HepG2 (cell line): ENCODE measurements around the gene CLDN14.

ENCODE experiments used
- CCAR2 ChIP-seq: fragments of 200-400 bp; formaldehyde crosslinking; optimal IDR thresholded peaks from 2 replicates; pipeline ENCODE3; 2018; ENCODE audit warnings: low read depth, mild to moderate bottlenecking, low read length, moderate library complexity
- FOXA1 ChIP-seq, 2 experiments: fragments of 450-650 bp in 1 of 2; sonication (generic) in 1 of 2; formaldehyde crosslinking in 1 of 2; IDR thresholded peaks; 2 replicates each; pipeline versions ENCODE4 v1.4.0 to v1.6.1; 2016 to 2020; ENCODE audit warnings: missing genetic modification reagents in 1 of 2
- KAT8 ChIP-seq: IDR thresholded peaks from 2 replicates; pipeline ENCODE4 v1.6.1; 2016; ENCODE audit warnings: missing genetic modification reagents, missing compliant biosample characterization
- KLF6 ChIP-seq: IDR thresholded peaks from 2 replicates; pipeline ENCODE4 v1.8.0; 2016; ENCODE audit warnings: missing biosample characterization, missing genetic modification reagents
- NCOA2 ChIP-seq: sonication (generic); formaldehyde crosslinking; IDR thresholded peaks from 2 replicates; pipeline ENCODE4 v1.8.0; 2022; ENCODE audit warnings: inconsistent platforms
- POLR2AphosphoS2 ChIP-seq: IDR thresholded peaks from 2 replicates; pipeline ENCODE4 v1.6.1; 2011; ENCODE audit warnings: low read depth, low read length, improper control_type of control experiment
- TARDBP ChIP-seq: sonication (generic); formaldehyde crosslinking; IDR thresholded peaks from 2 replicates; pipeline ENCODE4 v1.8.0; 2022; ENCODE audit warnings: mild to moderate bottlenecking, missing genetic modification reagents
- ZNF530 ChIP-seq: sonication (generic); formaldehyde crosslinking; IDR thresholded peaks from 2 replicates; pipeline ENCODE4 v1.5.0; 2020; ENCODE audit warnings: low read depth, mild to moderate bottlenecking, missing genetic modification reagents
- ZNF781 ChIP-seq: sonication (generic); formaldehyde crosslinking; IDR thresholded peaks from 2 replicates; pipeline ENCODE4 v1.5.1; 2020; ENCODE audit warnings: borderline replicate concordance, mild to moderate bottlenecking, missing genetic modification reagents; ENCODE audit errors: not compliant biosample characterization

DNA sequence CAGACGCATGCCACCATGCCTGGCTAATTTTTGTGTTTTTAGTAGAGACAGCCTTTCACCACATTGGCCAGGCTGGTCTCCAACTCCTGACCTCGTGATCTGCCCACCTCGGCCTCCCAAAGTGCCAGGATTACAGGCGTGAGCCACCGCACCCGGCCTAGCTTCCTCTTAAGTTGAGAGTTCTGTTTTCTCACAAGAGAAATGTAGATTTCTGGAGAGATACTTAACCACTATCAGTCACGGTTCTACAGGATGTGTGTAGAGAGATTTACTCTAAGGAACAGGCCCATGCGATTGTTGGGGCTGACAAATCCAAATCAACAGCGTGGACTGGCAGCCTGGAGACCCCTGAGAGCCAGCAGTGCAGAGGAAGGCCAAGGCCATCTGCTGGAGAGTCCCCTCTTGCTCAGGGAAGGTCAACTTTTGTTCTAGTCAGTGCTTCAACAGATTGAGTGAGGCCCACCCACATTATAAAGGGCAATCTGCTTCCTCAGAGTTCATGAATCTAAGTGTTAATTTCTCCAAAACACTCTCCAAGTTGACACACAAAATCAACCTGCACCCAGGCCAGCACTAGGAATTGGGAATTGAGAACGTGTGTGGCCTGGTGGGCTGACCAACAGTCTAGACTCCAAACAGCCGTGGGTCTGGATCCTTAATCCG lies 56.0 kb downstream of the CLDN14 start:
- no peak for TF ChIP-seq CCAR2
- TF ChIP-seq FOXA1 (IDR thresholded peaks at IDR 0.05), result no peak
- no peak for TF ChIP-seq FOXA1 (CRISPR knock-in tag; IDR thresholded peaks at IDR 0.05)
- no peak for TF ChIP-seq POLR2AphosphoS2
- no peak for TF ChIP-seq ZNF781 (CRISPR knock-in tag)
- no peak for TF ChIP-seq KLF6 (CRISPR knock-in tag)
- TF ChIP-seq NCOA2, result no peak
- no peak for TF ChIP-seq TARDBP (CRISPR knock-in tag)
- TF ChIP-seq ZNF530 (CRISPR knock-in tag), result no peak
- TF ChIP-seq KAT8 (CRISPR knock-in tag), result no peak
